GM12874 (cell line): ENCODE measurements around the gene GNB1L.

ENCODE experiments used
- TF ChIP-seq, protein P1 (sequence below): IDR thresholded peaks from 2 replicates; pipeline ENCODE4 v1.5.1; 2011; ENCODE audit warnings: low read depth, mild to moderate bottlenecking, control low read depth, low read length, moderate library complexity; ENCODE audit not compliant: insufficient read depth

GNB1L gene

DNA sequence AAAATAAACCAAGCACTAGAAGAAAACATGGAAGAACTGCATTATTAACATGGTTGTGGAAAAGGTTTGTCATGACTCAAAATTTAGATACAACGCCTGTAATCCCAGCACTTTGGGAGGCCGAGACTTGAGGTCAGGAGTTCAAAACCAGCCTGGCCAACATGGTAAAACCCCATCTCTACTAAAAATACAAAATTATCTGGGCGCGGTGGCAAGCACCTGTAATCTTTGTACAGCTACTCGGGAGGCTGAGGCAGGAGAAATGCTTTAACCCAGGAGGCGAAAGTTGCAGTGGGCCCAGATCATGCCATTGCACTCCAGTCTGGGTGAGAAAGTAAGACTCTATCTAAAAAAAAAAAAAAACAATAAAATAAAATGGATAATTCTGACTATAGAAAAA lies 23.7 kb downstream of the GNB1L start:
- TF ChIP-seq, protein P1, sequence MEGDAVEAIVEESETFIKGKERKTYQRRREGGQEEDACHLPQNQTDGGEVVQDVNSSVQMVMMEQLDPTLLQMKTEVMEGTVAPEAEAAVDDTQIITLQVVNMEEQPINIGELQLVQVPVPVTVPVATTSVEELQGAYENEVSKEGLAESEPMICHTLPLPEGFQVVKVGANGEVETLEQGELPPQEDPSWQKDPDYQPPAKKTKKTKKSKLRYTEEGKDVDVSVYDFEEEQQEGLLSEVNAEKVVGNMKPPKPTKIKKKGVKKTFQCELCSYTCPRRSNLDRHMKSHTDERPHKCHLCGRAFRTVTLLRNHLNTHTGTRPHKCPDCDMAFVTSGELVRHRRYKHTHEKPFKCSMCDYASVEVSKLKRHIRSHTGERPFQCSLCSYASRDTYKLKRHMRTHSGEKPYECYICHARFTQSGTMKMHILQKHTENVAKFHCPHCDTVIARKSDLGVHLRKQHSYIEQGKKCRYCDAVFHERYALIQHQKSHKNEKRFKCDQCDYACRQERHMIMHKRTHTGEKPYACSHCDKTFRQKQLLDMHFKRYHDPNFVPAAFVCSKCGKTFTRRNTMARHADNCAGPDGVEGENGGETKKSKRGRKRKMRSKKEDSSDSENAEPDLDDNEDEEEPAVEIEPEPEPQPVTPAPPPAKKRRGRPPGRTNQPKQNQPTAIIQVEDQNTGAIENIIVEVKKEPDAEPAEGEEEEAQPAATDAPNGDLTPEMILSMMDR, result no peak

DNA sequence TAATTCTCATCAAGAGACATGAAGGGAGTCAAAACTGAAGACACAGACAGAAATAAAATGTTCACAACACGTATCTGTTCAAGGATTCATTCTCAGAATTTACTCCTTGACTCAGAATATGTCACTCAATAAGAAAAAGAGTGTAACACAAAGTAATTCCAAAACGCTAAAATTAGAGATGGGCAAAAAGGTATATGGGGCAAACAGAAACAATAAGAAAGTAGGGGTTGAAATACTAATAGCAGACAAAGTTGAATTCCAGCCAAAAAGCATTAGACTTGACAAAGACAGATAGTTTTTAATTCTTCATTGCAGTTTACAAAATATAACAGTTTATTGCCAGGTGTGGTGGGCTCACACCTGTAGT lies 26.7 kb downstream of the GNB1L start:
- TF ChIP-seq, protein P1, result no peak

DNA sequence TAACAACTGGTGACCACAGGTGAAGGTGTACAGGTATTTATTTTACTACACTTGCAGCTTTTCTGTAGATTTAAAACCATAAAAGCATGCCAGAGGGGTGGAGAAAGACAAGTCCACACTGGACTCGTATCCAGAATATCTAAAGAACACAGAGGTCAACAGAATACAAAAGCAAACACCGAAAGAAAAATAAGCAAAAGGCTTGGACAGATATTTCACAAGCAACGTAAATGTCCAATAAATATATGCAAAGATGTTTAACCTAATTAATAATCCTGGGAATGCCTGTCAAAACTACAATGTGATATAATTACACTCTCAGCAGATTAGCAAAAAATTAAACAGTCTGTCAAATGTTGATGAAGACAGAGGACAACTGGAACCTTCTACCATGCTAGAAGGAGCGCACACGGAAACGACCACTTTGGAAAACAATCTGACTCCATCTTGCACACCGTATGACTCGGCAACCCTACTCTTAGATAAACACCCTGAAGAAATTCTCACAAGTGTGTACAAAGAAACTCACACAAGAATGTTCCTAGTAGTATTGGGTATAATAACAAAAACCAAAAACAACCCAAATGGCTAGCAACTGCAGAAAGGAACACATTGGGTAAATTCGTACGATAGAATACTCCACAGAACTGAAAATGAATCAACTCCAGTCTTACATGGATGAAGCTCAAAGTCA lies 27.2 kb downstream of the GNB1L start:
- TF ChIP-seq, protein P1, result no peak

DNA sequence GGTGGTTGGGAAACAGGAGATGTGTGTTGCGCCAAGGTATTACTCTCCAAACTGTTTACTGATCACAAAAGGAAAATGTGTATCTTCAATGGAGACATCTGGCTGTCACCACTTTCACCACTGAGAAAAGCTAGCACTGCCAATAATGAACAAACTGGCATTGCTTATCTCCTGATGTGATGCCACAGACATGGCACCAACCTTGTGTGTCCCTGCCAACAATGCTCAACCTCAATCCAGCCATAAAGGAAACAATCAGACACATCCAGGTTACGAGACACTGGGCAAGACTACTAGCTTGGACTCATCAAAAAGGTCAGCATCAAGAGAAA lies 28.1 kb downstream of the GNB1L start:
- TF ChIP-seq, protein P1, result no peak

DNA sequence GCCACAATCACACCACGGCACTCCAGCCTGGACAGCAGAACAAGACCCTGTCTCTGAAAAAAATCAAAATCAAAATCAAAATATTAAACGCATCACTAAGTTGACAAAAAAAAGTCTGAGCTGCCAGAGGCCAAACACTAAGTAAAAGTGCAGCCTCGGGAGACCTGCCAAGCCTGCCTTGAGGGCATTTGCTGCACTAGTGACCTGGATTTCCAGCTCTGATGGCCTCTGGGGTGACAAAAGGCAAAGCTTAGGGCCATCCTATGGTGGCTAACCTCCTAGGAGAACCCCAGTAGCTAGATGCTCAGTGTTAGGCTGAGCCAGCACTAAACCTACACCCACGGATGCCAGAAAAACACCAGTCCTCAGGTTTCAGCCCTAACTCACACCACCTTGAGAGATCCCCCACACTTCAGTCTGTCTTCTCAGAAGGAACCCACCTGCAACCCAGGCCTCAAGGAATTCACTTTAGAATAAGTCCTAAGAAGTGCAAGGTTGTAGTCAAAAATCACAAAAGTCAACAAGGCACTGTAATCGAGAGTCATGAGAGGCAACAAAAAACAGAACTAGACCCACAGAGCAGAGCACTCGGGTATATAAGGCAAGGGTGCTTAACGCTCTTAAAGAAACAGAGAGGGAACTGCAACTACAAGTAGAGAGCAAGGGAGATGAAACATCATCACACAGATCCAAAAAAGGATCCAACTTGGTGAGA lies 28.6 kb downstream of the GNB1L start:
- TF ChIP-seq, protein P1, result no peak

DNA sequence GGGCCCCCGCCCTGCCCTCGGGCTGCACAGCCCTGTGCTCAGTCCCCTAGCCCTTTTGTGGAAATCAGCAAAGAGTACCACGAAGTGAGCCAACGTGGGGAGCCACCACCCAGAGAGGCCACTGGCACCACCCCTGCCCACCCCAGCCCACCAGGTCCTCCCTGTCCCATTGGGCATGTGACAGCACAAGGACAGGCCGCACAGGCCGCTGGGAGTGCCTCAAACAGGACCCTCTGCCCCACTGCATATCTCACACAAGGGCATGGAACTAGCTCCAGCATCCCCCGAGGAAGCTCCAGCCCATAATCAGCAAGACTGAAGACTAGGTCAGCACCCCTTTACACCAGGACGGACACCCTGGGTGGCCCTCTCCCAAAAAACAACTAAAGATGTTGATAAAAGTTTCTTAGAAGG lies 29.7 kb downstream of the GNB1L start:
- TF ChIP-seq, protein P1, result no peak

DNA sequence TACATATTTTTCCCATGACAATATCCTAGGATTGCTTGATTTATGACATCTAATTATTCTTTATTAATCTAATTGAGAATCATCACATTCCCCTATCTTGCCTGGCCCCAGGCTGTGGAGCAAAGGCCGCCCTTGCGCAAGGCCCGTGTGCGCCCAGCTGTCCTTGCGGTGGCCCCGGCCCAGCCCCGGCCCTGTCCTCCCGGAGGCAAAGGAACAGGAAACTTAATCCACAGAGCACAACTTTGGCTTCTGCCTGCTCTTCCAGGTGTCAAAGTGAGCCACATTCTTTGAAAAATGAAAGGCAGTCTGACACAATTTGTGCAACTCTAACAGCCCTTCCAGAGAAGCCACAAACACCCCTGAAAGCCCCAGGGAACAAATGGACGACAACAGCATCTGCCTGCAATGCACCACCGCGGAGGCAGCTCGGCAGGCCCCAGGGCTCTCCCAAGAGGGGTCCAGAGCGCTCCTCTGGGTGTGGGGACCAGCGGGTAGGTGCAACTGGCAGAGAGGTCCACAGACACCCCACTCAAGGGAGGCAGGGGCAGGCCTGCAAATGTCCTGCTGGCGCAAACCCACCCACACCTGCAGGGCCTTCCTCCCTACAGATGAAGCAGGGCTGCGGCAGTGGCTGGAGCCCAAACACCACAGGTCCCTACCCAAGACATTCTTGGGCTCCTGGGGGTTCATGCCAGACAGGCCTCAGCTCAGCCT lies 30.3 kb downstream of the GNB1L start:
- TF ChIP-seq, protein P1, result no peak
